Loucy (cell line): Measurements from ENCODE around the gene ZNF101.

Experiments used
- H2AFZ ChIP-seq: fragments of 200-600 bp; sonication (generic); 2 replicates; pipeline ENCODE4 v1.6.0; 2016; ENCODE audit warnings: antibody characterized with exemption, mild to moderate bottlenecking, low read length, moderate library complexity
- H3F3A ChIP-seq: fragments of 200-600 bp; 2 replicates; pipeline ENCODE4 v1.6.0; 2016; ENCODE audit warnings: antibody characterized with exemption, low read depth, mild to moderate bottlenecking
- H3K27me3 ChIP-seq: fragments of 200-600 bp; sonication (generic); 2 replicates; pipeline ENCODE4 v1.6.1; 2014; ENCODE audit warnings: low read length, mild to moderate bottlenecking; ENCODE audit not compliant: insufficient read depth, poor library complexity, severe bottlenecking
- H3K36me3 ChIP-seq: fragments of 200-600 bp; sonication (generic); 2 replicates; pipeline ENCODE4 v1.6.1; 2016; ENCODE audit warnings: low read length; ENCODE audit not compliant: insufficient read depth
- H3K4me1 ChIP-seq: fragments of 200-600 bp; sonication (generic); 2 replicates; pipeline ENCODE4 v1.5.1; 2014; ENCODE audit warnings: low read length, mild to moderate bottlenecking; ENCODE audit not compliant: insufficient read depth, poor library complexity, severe bottlenecking
- H3K4me2 ChIP-seq: fragments of 200-600 bp; sonication (generic); 2 replicates; pipeline ENCODE4 v1.6.0; 2014; ENCODE audit warnings: antibody characterized with exemption, low read length, low read depth, mild to moderate bottlenecking; ENCODE audit not compliant: poor library complexity, severe bottlenecking
- H3K4me3 ChIP-seq: fragments of 200-600 bp; sonication (generic); 2 replicates; pipeline ENCODE4 v1.5.1; 2014; ENCODE audit warnings: low read length, mild to moderate bottlenecking, mixed read lengths; ENCODE audit not compliant: poor library complexity, severe bottlenecking
- H3K79me2 ChIP-seq: fragments of 200-600 bp; sonication (generic); 2 replicates; pipeline ENCODE4 v1.6.1; 2014; ENCODE audit warnings: low read length; ENCODE audit not compliant: insufficient read depth
- H3K9ac ChIP-seq: fragments of 200-600 bp; sonication (generic); 2 replicates; pipeline ENCODE4 v1.6.0; 2014; ENCODE audit warnings: mild to moderate bottlenecking, low read depth, low read length, moderate library complexity; ENCODE audit not compliant: poor library complexity, severe bottlenecking
- H3K9me2 ChIP-seq: fragments of 200-600 bp; sonication (generic); replicated peaks from 2 replicates; pipeline ENCODE4 v1.6.1; 2016; ENCODE audit warnings: low read depth, low read length, mixed read lengths
- H3K9me3 ChIP-seq: fragments of 200-600 bp; sonication (generic); 2 replicates; pipeline ENCODE4 v1.6.1; 2014; ENCODE audit warnings: mild to moderate bottlenecking, antibody characterized with exemption, low read length, low read depth; ENCODE audit not compliant: insufficient read depth
- H4K20me1 ChIP-seq: fragments of 200-600 bp; sonication (generic); 2 replicates; pipeline ENCODE4 v1.6.0; 2014; ENCODE audit warnings: antibody characterized with exemption, low read length, mild to moderate bottlenecking; ENCODE audit not compliant: insufficient read depth, poor library complexity, severe bottlenecking
- CTCF ChIP-seq: fragments of 200-600 bp; sonication (generic); conservative IDR thresholded peaks from 2 replicates; pipeline ENCODE4 v1.5.1; 2014; ENCODE audit warnings: mild to moderate bottlenecking, antibody characterized with exemption, low read length
- EZH2phosphoT487 ChIP-seq: fragments of 200-600 bp; IDR thresholded peaks from 2 replicates; pipeline ENCODE4 v1.6.1; 2018; ENCODE audit warnings: antibody characterized with exemption, mild to moderate bottlenecking, moderate library complexity, borderline replicate concordance

Gene ZNF101

GRCh38 chr19:19623383-19623782 is 45.3 kb upstream of the ZNF101 start:
- Histone ChIP-seq H3K4me2 (no peak overlapping the region), H3K9me3 (no peaks in the 10 kb centered on the region), H4K20me1 (no peaks in the 10 kb centered on the region), H3F3A (no peaks in the 10 kb centered on the region), H3K4me3 (no peak overlapping the region), H3K4me1 (no peaks in the 10 kb centered on the region), H3K9ac (no peak overlapping the region), H3K79me2 (no peaks in the 10 kb centered on the region), H3K9me2 (no peaks in the 10 kb centered on the region), H3K36me3 (no peaks in the 10 kb centered on the region), H3K27me3 (no peaks in the 10 kb centered on the region), H2AFZ (no peak overlapping the region)
- TF ChIP-seq CTCF (no peak), EZH2phosphoT487 (no peak)

GRCh38 chr19:19624032-19624570 is 44.5 kb upstream of the ZNF101 start:
- no peak overlapping the region for H3K4me2 ChIP-seq
- H3K9ac ChIP-seq = no peak overlapping the region
- H3K4me1 ChIP-seq = no peaks in the 10 kb centered on the region
- no peaks in the 10 kb centered on the region for H3K9me2 ChIP-seq
- H3K27me3 ChIP-seq = no peaks in the 10 kb centered on the region
- H3F3A ChIP-seq = no peaks in the 10 kb centered on the region
- H4K20me1 ChIP-seq = no peaks in the 10 kb centered on the region
- TF ChIP-seq CTCF (no peak), EZH2phosphoT487 (no peak)
- no peak overlapping the region for H3K4me3 ChIP-seq
- H3K79me2 ChIP-seq = no peaks in the 10 kb centered on the region
- no peaks in the 10 kb centered on the region for H3K9me3 ChIP-seq
- H3K36me3 ChIP-seq = no peaks in the 10 kb centered on the region
- no peak overlapping the region for H2AFZ ChIP-seq

GRCh38 chr19:19626516-19627472 is 41.8 kb upstream of the ZNF101 start:
- Histone ChIP-seq H3K36me3 (no peaks in the 10 kb centered on the region), H3K4me3 (no peak overlapping the region), H3K9ac (no peak overlapping the region), H2AFZ (no peak overlapping the region), H4K20me1 (no peaks in the 10 kb centered on the region), H3K79me2 (no peaks in the 10 kb centered on the region), H3F3A (no peaks in the 10 kb centered on the region), H3K4me1 (no peaks in the 10 kb centered on the region), H3K9me2 (no peaks in the 10 kb centered on the region), H3K9me3 (no peaks in the 10 kb centered on the region), H3K4me2 (no peak overlapping the region), H3K27me3 (no peaks in the 10 kb centered on the region)
- TF ChIP-seq EZH2phosphoT487 (no peak), CTCF (no peak)
